D721Med (cell line): ENCODE data around the gene CDH4.

ENCODE experiments used
- DNase-seq: peaks from one replicate; pipeline ENCODE4 v3.0.0; 2011; ENCODE audit warnings: low spot score; ENCODE audit not compliant: insufficient read length
- FAIRE-seq: peaks from 2 replicates; lab custom pipeline; 2011; peaks lifted over from hg19 to GRCh38; lab: Jason Lieb, UNC
- TF ChIP-seq, protein P1 (sequence below): IDR thresholded peaks from 2 replicates; pipeline ENCODE4 v1.5.1; 2012; ENCODE audit warnings: mild to moderate bottlenecking, control low read depth; ENCODE audit not compliant: insufficient read depth; ENCODE audit errors: missing control alignments

CDH4 gene

GRCh38 chr20:61454053-61454452 is 202.0 kb downstream of the CDH4 start:
- no peak for DNase-seq
- TF ChIP-seq, protein P1, sequence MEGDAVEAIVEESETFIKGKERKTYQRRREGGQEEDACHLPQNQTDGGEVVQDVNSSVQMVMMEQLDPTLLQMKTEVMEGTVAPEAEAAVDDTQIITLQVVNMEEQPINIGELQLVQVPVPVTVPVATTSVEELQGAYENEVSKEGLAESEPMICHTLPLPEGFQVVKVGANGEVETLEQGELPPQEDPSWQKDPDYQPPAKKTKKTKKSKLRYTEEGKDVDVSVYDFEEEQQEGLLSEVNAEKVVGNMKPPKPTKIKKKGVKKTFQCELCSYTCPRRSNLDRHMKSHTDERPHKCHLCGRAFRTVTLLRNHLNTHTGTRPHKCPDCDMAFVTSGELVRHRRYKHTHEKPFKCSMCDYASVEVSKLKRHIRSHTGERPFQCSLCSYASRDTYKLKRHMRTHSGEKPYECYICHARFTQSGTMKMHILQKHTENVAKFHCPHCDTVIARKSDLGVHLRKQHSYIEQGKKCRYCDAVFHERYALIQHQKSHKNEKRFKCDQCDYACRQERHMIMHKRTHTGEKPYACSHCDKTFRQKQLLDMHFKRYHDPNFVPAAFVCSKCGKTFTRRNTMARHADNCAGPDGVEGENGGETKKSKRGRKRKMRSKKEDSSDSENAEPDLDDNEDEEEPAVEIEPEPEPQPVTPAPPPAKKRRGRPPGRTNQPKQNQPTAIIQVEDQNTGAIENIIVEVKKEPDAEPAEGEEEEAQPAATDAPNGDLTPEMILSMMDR: no peak
- no peak for FAIRE-seq

- TF ChIP-seq, protein P1: no peak
- no peak for DNase-seq
- no peak for FAIRE-seq
These were observed 203.6 kb downstream of the CDH4 start for GRCh38 chr20:61455508-61456215.

GRCh38 chr20:61457725-61458124 is 205.7 kb downstream of the CDH4 start:
- no peak for DNase-seq
- TF ChIP-seq, protein P1: no peak
- no peak for FAIRE-seq

GRCh38 chr20:61458146-61458746 is 206.2 kb downstream of the CDH4 start:
- no peak for FAIRE-seq

DNA sequence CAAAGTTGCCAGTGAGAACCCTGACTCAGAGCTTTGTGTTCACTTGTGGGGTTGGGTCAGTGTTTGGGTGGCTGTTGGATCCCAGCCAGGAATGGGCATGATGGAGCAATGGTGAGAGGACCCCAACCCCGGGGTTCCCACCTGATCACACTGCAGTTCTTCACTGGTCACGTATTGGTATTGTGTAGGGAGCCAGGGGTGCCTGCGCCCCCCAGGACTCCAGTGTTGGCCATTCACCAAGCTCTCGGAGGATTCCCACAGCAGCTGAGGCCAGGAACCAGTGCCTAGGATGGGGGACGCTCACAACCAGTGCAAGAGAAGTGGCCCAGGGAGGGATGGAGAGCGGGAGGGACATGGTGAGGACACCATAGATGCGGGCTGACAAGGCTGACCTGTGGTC is 207.2 kb downstream of the CDH4 start:
- no peak for FAIRE-seq
- TF ChIP-seq, protein P1: no peak

More at GRCh38 chr20:61458146-61458746, 206.2 kb downstream of the CDH4 start:
- no peak for DNase-seq
- TF ChIP-seq, protein P1: no peak

DNA sequence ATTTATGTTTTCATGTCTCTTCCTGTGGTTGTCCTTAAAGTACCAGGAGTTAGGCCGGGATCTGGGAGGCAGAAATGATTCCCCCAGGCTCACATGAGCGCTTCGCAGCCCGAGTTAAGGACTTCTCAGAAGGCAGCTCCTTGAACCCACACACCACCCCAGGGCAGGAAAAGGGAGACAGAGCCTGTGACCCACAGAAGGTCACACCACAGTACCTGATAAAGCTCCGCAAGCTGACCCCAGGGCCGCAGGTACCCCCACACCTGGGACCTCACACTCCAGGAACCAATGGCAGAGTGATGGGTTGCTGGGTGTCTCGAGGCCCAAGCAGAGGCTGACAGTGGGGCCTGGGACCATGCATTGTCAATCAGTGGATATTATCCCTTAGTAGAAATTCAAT is 207.6 kb downstream of the CDH4 start:
- FAIRE-seq: no peak
- TF ChIP-seq, protein P1: no peak

More for the DNA sequence above, 207.2 kb downstream of the CDH4 start:
- DNase-seq: no peak

More for the DNA sequence above, 207.6 kb downstream of the CDH4 start:
- DNase-seq: no peak
